ENCODE data around the gene FAM25A.

Gene FAM25A

DNA sequence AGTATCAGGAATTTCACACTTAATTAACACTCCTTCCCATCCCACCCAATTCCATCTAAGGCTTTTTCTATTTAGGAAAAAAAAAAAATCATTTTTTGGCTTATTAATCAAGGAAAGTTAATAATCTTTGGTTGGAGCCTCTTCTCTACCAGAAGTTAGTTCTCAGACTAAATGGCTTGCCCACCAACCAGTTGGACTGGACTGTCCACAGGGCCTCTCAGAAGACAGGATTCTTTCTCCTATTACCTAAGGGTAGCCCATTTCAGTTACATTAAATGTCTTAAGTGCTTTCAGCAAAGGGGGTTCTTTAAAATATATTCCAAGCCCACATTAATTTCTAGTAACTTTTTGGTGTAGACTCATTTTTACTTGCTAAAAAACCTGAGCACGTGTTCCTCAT lies 39.3 kb downstream of the FAM25A start:
- in situ Hi-C loops (cut with MboI; ENCODE audit: low sequenced_read_pairs): no loop called here

DNA sequence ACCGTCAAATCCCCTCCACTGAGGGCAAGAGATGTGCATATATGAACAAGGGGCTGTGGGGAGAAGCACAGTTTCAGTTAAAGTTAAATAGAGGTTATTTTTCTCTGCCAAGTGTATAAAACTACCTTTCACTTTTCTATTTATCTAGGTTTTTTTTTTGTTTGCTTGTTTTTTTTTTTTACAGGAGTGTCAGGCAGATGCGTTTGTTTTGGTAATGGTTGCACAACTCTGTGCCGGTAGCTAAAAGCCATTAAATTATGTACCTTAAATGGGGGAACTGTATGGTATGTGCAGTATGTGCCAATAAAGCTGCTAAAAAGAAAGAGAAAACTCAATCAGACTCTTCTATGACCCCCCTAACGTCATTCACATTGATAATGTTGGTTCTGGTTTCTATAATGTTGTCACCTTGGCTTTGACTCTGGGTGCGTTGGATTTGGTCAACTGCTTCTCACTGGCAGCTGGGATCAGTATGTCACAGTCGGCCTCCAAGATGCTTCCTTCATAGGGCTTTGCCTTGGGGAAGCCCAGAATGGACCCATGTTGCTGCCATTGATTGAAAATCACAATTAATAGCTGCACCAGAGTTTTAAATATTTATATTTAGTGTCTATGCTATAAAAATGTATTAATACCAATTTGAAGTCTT lies 40.3 kb downstream of the FAM25A start:
- in situ Hi-C loops (cut with MboI; ENCODE audit: low sequenced_read_pairs): no loop called here

DNA sequence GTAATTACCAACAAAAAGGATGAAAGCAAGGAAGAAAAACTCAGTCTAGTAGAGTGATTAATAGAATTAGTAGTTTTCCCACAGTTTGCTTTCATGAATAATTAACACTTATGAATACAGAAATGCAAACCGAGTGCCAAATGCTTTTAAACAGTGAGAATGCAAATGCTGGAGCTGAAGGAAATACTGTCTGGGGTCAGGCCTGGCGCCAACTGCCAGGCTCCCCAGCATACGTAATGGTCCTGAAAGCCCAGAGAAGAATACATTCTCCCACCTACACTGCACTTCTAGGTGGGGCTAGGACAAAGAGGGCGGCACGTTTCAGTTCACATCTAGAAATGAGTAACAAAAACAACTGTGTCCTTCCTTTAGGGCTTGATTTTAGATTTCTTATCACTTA lies 44.6 kb downstream of the FAM25A start:
- in situ Hi-C loops (cut with MboI; ENCODE audit: low sequenced_read_pairs): no loop called here

DNA sequence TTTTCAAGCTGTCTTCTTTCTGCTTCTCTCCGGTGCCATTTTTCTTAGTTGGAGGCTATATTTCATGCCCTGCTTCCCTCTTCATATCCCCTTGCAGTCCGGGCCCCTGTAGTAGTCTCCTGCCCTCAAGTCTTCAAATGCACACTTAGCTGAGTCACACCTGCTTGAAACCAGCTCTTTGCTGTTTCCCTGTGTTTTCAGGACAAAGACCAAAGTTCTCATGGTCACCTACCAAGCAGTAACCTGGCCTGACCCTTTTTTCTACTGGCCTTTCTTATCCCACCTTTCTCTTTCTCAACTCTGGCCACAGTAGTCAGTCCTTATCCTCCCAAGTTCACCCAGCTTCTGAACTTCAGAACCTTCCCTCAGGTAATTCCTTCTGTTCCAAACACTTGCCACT lies 46.1 kb downstream of the FAM25A start:
- in situ Hi-C loops (cut with MboI; ENCODE audit: low sequenced_read_pairs): no loop called here

DNA sequence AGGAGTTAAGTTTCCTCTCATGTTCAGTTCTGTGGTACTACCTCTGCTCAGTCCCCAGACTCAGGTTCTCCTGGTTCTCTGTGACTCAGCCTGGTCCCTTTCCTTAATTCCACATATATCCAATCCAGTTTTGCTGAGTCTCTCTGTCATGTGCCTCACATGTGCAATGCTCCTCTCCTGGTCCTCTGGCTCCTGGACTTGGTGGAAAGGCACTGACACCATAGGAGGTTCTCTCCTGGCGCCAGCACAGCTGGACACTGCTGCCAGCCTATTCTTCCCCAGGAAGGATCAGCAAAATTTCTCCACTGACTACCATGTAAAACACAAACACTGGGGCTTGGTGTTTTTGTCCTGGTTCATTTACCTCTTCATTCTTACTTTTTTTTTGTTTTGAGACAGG lies 46.8 kb downstream of the FAM25A start:
- in situ Hi-C loops (cut with MboI; ENCODE audit: low sequenced_read_pairs): no loop called here

DNA sequence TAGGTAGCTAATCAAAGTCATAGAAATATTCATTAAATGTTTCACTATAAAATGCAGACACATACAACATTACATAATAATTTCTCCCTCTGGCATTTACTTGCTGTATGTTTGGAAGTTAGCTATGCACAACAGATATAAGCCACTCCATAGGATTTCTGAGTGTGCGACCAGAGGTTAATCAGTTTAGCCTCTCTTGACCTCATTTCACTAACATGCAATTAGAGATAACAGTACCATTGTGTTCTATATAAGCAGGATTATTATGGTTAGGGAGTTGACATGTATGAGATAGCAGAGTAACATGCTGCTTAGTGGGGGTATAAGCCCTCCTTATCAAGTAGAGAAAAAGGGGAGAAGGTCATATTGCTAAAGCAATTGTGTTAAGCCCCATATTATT lies 48.2 kb downstream of the FAM25A start:
- in situ Hi-C loops (cut with MboI; ENCODE audit: low sequenced_read_pairs): no loop called here

DNA sequence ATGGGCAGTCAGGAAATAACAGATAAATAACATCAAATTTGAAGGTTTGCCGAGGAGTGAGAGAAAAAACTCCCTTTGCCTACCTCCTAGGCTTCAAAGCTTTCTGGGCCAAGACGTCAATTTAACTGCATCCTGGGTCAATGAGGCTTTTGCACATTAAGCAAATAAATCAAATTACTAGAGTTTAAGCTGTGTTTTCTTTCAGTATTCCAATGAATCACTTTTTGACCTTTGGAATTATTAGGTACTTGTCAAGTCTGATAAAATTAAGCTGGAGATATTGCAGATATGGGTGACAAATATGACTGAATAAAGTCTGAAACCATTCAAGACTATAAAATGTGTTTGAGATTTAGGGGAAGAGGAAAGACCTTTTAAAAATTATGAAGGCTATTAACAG lies 52.4 kb downstream of the FAM25A start:
- in situ Hi-C loops (cut with MboI; ENCODE audit: low sequenced_read_pairs): no loop called here
